ENCODE data around the gene EEF1G.
"Not testable (repeated sequence)": the region's sequence is repeated elsewhere in the genome, so short reads cannot be mapped to it uniquely, and the experiment has no call there.

The EEF1G gene

DNA sequence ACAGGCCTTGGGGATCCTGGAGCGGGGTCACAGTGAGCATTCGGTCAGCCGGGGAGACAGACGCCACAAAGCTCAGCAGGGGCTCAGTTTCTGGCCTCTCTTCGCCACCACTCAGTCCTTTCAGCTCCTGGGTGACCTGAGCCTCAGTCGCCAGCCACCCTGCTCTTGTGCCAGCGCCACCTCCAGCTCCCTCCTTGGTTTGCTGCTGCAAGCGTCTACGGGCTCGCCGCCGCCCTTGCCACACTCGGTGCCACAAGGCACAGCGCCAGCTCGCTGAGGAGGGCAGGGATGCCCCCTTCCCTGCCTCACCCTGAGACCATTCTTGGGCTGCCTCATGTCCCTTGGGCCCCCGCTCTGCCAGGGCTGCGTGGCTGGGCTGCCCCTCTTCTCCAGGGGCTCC is 1.5 kb upstream of the EEF1G start:
- DNase-seq: no peak

DNA sequence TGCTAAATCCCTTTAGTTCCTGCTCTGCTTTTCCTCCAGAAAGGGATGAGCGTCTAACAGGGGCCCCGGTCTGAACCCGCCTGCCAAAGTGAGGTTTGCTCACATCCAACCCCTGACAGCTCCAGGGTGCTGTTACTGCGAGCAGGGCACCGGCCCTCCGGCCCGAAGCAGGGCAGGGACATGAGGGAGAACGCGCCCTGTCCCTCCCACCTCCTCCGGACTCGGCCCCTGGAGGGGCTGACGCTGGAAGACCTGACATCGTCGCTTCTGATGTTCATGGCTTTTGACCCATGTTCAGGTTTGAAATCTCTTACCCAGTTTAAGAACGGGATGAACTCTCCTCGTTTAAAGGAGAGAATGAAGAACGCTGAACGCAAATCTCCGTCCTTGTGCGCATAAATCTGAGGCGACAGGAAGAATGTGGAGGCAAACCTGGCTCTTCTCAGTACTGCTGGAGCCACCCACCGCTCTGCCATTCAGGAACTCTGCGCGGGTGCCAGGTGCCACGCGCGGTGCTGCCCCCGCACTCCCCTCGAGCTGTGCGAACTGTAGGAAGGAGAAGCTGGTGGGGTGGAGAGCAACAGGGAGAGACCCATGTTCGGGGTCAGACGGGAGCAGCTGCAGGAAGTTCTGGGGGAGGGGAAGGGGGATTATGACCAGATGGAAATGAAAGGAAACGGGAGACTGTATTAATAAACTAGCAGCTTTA is 826 bp upstream of the EEF1G start:
- no peak for DNase-seq

- peak in 1 of 2 experiments; percentile 21 for DNase-seq
These were observed 592 bp downstream of the EEF1G start for GRCh38 chr11:62573006-62573591.

DNA sequence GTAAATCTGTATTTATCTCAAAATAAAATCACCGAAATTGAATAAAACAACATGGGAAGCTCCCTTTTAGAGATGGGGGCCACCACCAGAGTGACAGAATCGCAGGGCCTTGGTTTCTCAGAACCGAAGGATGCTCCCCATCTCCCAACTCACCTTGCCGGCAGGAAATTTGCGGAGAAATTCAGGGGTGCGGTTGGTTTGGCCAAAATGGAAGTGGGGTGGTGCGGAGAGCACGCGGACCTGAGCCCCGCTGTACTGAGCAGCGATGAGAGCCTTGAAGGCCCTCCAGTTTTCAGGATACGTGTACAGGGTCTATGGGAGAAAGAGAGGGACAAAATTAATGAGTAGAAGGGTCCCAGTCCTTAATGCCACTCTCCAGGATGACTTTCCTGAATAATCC is 1.3 kb downstream of the EEF1G start:
- DNase-seq: no peak

DNA sequence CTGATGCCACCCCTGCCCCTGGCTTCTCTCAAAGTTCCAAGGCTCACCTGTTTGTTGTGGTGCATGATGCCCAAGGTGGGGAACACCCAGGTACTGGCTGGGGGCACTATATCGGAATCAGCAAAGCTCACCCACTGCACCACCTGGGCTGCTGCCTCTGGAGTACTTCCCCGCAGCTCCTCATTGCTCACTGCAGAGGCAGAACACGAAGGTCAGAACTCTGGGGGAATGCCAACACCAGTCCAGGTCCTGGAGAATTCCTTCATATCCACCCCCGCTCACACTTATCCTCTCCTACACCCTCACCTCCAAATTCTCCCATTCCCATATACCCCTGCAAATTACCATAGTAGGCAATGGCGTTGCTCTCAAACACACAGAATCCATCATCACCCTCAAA is 2.2 kb downstream of the EEF1G start:
- not testable (repeated sequence) for DNase-seq

- not testable (repeated sequence) for DNase-seq
These were observed 2.8 kb downstream of the EEF1G start for GRCh38 chr11:62570903-62571302.

DNA sequence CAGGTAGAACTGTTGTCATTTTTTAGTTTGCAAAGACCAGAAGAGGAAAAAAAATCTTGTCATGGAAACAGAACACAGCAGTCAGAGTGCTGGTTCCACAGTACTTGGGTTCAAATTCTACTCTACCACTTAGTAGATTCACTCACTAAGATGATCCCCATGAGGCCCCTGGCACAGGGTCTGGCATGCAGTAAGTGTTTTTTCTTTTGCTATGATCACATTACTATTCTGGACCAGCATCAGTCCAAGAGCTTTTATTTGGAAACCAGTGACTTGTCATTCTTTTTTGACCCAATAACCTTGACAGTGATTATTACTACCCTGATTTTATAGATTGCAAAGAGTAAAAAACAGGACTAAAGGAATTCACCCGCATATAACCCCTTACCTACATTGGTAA is 4.1 kb downstream of the EEF1G start:
- DNase-seq: no peak

DNA sequence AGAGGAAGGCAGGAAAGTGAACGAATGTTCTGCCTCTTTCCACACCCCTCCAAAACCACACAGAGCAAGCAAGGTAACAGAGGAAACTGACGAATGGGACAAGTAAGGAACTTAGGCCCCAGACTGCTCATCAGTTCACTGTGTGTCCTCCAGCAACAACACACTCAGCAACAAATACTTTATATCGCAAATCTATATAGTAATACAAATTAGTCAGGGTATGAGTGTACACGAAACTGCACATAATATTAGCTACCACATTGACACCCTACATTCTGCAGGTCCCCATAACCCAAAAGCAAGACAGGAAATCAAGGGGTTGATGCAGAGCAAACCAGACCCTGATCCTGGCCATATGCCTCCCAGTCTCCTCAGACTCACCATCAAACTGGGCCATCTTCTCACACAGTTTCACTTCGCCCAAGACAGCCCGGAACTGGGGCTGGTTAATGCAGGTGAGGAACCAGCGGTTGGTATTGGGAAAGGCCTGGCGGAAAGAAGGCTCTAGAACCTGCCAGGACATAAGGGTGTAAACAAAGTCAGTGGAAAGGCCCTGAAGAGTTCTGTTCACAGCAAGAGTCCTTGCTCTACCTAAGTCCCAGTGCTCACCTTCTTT is 6.6 kb downstream of the EEF1G start:
- DNase-seq: no peak

- no peak for DNase-seq
These were observed 7.4 kb downstream of the EEF1G start for GRCh38 chr11:62566247-62566646.

- no peak for DNase-seq
These were observed 8.4 kb downstream of the EEF1G start for GRCh38 chr11:62565100-62565802.

GRCh38 chr11:62561677-62562230 is 11.9 kb downstream of the EEF1G start:
- not testable (repeated sequence) for DNase-seq

DNA sequence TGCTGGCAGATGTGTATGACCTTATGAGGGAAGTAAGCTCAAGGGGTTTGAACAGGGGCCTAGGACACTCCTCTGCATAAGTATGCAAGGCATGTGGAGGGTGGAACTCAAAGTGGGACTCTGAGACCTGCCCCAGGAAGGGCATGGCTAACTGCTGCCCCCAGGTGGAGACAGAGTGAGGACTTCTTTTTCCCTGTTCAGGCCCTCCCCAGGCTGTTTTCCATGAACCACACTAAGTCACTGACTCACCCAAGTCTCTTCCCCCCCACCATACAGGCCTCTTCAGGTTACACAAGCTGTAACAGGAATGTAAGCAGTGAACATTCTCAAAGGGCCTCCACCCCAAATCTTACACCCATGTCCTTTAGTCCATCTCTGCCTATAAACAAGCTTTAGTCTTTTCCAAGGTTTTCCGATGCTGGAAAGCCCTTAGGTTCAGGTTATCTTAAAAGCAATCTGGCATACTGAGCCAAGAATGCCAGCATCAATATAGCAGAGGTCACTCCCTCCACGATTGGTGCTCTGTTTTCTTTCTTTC is 13.1 kb downstream of the EEF1G start:
- peak; percentile 86 to 87 for DNase-seq

GRCh38 chr11:62559626-62560025 is 14.1 kb downstream of the EEF1G start:
- DNase-seq: not testable (repeated sequence)

- no peak for DNase-seq
These were observed 14.5 kb downstream of the EEF1G start for GRCh38 chr11:62559204-62559603.

DNA sequence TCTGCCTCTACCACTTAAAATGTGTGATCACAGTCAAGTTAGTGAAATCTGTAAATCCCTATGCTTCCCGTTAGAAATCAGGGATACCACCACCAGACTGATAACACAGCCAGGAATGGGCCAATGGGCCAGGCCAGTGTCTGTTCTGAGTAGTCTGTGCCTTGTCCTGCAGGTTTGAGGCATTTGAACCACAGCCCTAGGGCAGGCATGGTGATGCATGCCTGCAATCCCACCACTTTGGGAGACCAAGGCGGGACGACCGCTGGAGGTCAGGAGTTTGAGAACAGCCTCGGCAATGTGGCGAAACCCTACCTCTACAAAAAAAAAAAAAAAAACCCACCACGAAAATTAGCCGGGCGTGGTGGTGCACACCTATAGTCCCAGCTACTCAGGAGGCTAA is 15.0 kb downstream of the EEF1G start:
- DNase-seq: no peak

DNA sequence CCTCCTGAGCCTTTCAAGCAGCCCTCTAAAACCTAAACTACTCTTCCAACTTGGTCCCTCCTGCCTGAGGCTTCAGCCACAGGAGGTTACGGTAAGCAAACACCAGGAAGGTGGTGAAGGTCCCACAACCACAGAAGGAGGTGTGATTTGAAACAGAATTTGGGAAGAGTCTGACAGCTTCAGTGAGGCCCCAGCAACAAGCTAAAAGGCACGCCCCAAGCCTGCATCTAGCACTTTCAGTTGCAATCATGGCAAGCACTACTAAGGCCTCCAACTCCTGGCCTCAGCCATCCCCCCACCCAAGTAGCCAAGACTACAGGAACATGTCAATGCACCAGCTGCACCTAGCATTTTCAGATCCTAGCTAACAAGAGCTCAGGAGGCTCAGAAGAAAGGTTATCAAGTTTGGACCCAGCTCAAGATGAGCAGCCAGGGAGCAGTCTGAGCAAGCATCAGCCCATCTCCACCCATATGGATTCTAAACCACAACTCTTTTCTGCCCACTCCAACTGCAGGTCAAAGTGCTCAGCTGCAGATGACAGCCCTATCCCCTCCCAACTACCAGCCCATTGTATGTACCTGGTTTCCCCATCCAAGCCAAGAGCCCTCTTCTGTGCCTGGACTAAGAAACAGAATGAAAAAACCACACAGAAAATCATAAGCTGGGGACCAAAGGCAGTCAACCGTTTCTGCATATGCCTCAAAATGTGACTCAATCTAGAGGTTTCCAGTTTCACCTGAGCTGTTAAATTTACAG is 16.6 kb downstream of the EEF1G start:
- DNase-seq: no peak

DNA sequence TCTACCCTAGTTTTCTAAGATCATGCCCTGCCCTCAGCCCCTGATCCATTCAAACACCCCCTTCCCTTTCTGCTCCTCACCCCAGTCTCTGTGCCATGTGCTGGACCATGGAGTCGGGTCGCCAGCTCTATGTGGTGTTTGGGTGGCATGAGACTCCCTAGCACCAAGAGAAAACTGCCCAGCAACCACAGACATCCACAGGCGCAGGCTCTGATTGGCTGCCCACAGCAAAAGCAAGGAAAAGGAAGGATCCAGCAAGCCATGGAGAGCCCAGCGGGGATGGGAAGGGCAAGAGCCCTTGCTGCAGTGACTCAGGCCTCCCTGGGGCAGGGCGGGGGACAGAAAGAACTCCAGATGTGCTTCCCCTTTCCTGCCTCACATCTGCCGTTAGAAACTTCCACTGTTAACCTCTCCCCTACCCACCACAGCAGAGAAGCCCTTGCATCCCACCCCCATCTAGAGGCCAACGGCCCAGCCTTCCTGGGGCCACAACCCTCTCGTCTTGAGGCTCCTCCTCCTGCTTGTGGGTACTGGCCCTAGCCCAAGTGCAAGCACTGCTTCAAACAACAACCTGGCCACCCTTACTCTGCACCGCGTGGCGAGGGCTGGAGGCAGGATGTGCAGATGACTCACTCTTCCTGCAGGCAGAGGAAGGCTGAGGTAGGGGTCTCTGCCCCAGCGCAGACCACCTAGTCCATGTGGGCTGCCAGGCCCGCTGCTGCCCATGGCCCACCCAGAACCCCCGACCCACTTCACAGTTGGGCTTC is 17.4 kb downstream of the EEF1G start:
- DNase-seq: peak; percentile 55 to 59

GRCh38 chr11:62555464-62556107 is 18.1 kb downstream of the EEF1G start:
- DNase-seq: peak in 1 of 2 experiments; percentile 26

GRCh38 chr11:62554387-62555167 is 19.1 kb downstream of the EEF1G start:
- DNase-seq: no peak

DNA sequence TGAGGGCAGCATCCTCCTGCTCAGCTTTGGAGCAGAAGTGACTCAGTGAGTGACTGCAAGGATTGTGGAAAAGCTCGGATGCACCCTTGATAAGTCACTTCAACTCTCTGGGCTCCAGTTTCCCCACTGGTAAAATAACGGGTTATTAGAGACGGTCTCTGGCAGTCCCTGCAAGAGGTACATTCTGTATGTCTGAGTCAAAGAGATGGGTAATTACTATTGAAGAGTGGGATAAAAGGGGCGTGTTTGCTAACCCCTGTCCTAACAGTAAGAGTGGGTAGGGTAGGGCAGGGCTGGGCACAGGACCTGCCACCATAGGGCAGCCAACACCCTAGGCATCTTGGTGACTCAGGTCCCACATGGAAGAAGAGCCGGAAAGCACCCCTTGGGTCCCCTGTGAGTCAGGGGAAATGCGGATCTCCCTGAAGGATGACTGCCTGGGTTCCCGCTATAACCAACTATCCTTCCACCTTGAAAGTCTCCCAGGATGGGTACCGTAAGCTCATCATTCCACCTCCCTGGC is 19.8 kb downstream of the EEF1G start:
- DNase-seq: no peak

All from activated CD4-positive, alpha-beta T cell treated with anti-CD3 and anti-CD28 coated beads, Interleukin-2, amount 50 U/mL, for 4 hours (primary cell).